K562 (cell line): ENCODE results near the gene DMGDH. TPM values are rescaled to one million over a fixed set of nuclear protein-coding genes. Genes with fewer than 3 reads are reported as not detected.

Experiments
- ATAC-seq: fragments of 200-7000 bp; cut with Tn5 transposase; 3 replicates; pipeline ENCODE4 v1.9.1; 2020; ENCODE audit warnings: moderate library complexity
- BruUV-seq: library from RNA; stranded (reverse); fragments of 400-500 nt; replicated peaks from 2 replicates; lab custom pipeline; 2021; lab: Mats Ljungman, UMichigan
- CTCF ChIA-PET: fragments of 300-600 bp; formaldehyde crosslinking; extraction: SDS; loops from one replicate; lab custom pipeline; 2021; ENCODE audit warnings: low intra/inter-chr PET ratio; lab: Yijun Ruan, JAX
- POLR2A ChIA-PET: fragments of 300-600, 350-650 bp; sonication (Branson Sonifier 250); formaldehyde crosslinking; extraction: SDS; loops from one replicate; lab custom pipeline; 2021; ENCODE audit warnings: antibody characterized with exemption, inconsistent platforms; lab: Yijun Ruan, JAX
- DNase-seq, 4 experiments: peaks; one replicate each; pipeline versions ENCODE4 v3.0.0 to v3.0.0-alpha.2; 2011 to 2018; ENCODE audit warnings: low spot score in 3 of 4, mixed read lengths in 3 of 4; ENCODE audit errors: extremely low read depth in 1 of 4
- FAIRE-seq: peaks from 2 replicates; lab custom pipeline; 2011; peaks lifted over from hg19 to GRCh38; lab: Jason Lieb, UNC
- H2AFZ ChIP-seq: 2 replicates; pipeline ENCODE4 v1.6.0; 2011; ENCODE audit warnings: low read depth, low read length, control low read depth, inconsistent platforms
- H3K27ac ChIP-seq: fragments of 200-600 bp; 3 replicates; pipeline ENCODE4 v1.8.0; 2011; ENCODE audit warnings: low read depth, mild to moderate bottlenecking, control low read depth, inconsistent platforms, low read length, moderate library complexity, mixed read lengths; ENCODE audit errors: extremely low read depth
- H3K27me3 ChIP-seq, 2 experiments: fragments of 300-600 bp in 1 of 2; 2 replicates in 1 of 2; 3 replicates in 1 of 2; pipeline versions ENCODE4 v1.6.0 to v1.8.0; 2011; ENCODE audit warnings: inconsistent platforms in 2 of 2, low read length in 2 of 2, mild to moderate bottlenecking in 1 of 2, mixed read lengths in 1 of 2, moderate library complexity in 1 of 2; ENCODE audit not compliant: control insufficient read depth in 2 of 2, insufficient read depth in 2 of 2
- H3K36me3 ChIP-seq: fragments of 300-600 bp; 3 replicates; pipeline ENCODE4 v1.8.0; 2011; ENCODE audit warnings: mild to moderate bottlenecking, low read length, inconsistent platforms; ENCODE audit not compliant: control insufficient read depth, insufficient read depth
- H3K4me1 ChIP-seq, 2 experiments: fragments of 200-600 bp in 1 of 2; replicated peaks in 1 of 2; 2 replicates in 1 of 2; 3 replicates in 1 of 2; pipeline versions ENCODE4 v1.5.1 to v1.8.0; 2011; ENCODE audit warnings: inconsistent platforms in 2 of 2, low read length in 2 of 2, mild to moderate bottlenecking in 1 of 2, mixed read lengths in 1 of 2, moderate library complexity in 1 of 2; ENCODE audit not compliant: control insufficient read depth in 2 of 2, insufficient read depth in 2 of 2
- H3K4me2 ChIP-seq: 2 replicates; pipeline ENCODE4 v1.6.1; 2011; ENCODE audit warnings: low read length, control low read depth, inconsistent platforms, mixed read lengths; ENCODE audit not compliant: insufficient read depth
- H3K4me3 ChIP-seq: fragments of 200-600 bp; sonication (generic), shearing (Covaris generic); 2 replicates; pipeline ENCODE4 v1.5.1; 2016; ENCODE audit warnings: control low read depth, inconsistent platforms
- H3K79me2 ChIP-seq: fragments of 200-600 bp; 3 replicates; pipeline ENCODE4 v1.8.0; 2011; ENCODE audit warnings: low read length, inconsistent platforms; ENCODE audit not compliant: control insufficient read depth, insufficient read depth
- H3K9ac ChIP-seq, 2 experiments: 2 replicates each; pipeline versions ENCODE4 v1.6.0 to v1.6.1; 2011; ENCODE audit warnings: low read depth in 2 of 2, low read length in 2 of 2, control low read depth in 1 of 2, inconsistent platforms in 1 of 2, mild to moderate bottlenecking in 1 of 2, mixed read lengths in 1 of 2; ENCODE audit not compliant: insufficient read depth in 1 of 2
- H3K9me1 ChIP-seq: one replicate; pipeline ENCODE4 v1.6.0; 2011; ENCODE audit warnings: inconsistent platforms, mild to moderate bottlenecking, low read length, moderate library complexity; ENCODE audit not compliant: control insufficient read depth, insufficient read depth
- H3K9me3 ChIP-seq: replicated peaks from 2 replicates; pipeline ENCODE4 v1.5.1; 2011; ENCODE audit warnings: low read depth, low read length, inconsistent platforms; ENCODE audit not compliant: control insufficient read depth, insufficient read depth
- H4K20me1 ChIP-seq: replicated peaks from 2 replicates; pipeline ENCODE4 v1.6.1; 2011; ENCODE audit warnings: low read length, inconsistent platforms, mixed read lengths; ENCODE audit not compliant: control insufficient read depth, insufficient read depth
- BCL6 ChIP-seq: fragments of 250-450 bp; sonication (Bioruptor Pico); IDR thresholded peaks from 2 replicates; pipeline ENCODE4 v1.4.0; 2020
- BHLHE40 ChIP-seq: IDR thresholded peaks from 2 replicates; pipeline ENCODE4 v1.6.1; 2011; ENCODE audit warnings: low read length, improper control_type of control experiment
- NCOA6 ChIP-seq: fragments of 450-650 bp; IDR thresholded peaks from 2 replicates; pipeline ENCODE4 v1.6.1; 2017; ENCODE audit warnings: mild to moderate bottlenecking
- PPARD ChIP-seq: fragments of 250-450 bp; sonication (Bioruptor Pico); IDR thresholded peaks from 2 replicates; pipeline ENCODE4 v1.8.0; 2022; ENCODE audit warnings: inconsistent platforms, mild to moderate bottlenecking, moderate library complexity
- PRMT5 ChIP-seq: sonication (generic); formaldehyde crosslinking; IDR thresholded peaks from 2 replicates; pipeline ENCODE4 v1.5.0; 2020; ENCODE audit warnings: missing genetic modification reagents
- SP2 ChIP-seq: IDR thresholded peaks from 2 replicates; pipeline ENCODE4 v1.6.1; 2011; ENCODE audit warnings: mild to moderate bottlenecking, low read depth, low read length, moderate library complexity; ENCODE audit not compliant: poor library complexity, severe bottlenecking; ENCODE audit errors: extremely low read depth
- ZNF217 ChIP-seq: sonication (generic); formaldehyde crosslinking; IDR thresholded peaks from 2 replicates; pipeline ENCODE4 v1.8.0; 2022; ENCODE audit warnings: mild to moderate bottlenecking, missing genetic modification reagents
- ZNF232 ChIP-seq: sonication (generic); formaldehyde crosslinking; IDR thresholded peaks from 2 replicates; pipeline ENCODE4 v1.8.0; 2022; ENCODE audit warnings: mild to moderate bottlenecking, missing genetic modification reagents
- WGBS: fragments of 100-300 bp; shearing (Covaris generic); methylation state at CpG from one replicate; pipeline ENCODE4 v1.1.6; 2016; ENCODE audit warnings: low coverage, mixed read lengths; ENCODE audit not compliant: insufficient coverage; ENCODE audit errors: missing lambda C conversion rate; 5-methylcytosine and 5-hydroxymethylcytosine counted together
- in situ Hi-C: fragments of 300-500 bp; cut with MboI; formaldehyde crosslinking; loops from 4 replicates; pipeline ENCODE4 v1.15.0; 2018; ENCODE audit warnings: inconsistent platforms, mixed read lengths
- intact Hi-C: fragments of 100-400 bp; cut with micrococcal nuclease; formaldehyde crosslinking; loops from 2 replicates; pipeline ENCODE4 v1.14.2; 2022
- polyA plus RNA-seq, 8 experiments: library from polyadenylated mRNA; depleted of rRNA in 4 of 8; stranded (reverse) in 5 of 8; unstranded in 3 of 8; fragments of >200 nt; fragmentation: Nextera tagmentation in 2 of 8; fragmentation: Illumina TruSeq in 1 of 8; extraction: Ambion mirVana in 2 of 8; extraction: Trizol in 1 of 8; gene quantifications; 2 replicates each; pipeline versions ENCODE4 v1.2.1 to v1.2.3, GENCODE V29; 2011 to 2014; ENCODE audit warnings: inconsistent platforms in 1 of 8, missing spikeins in 1 of 8
- total RNA-seq, 7 experiments: library from RNA; depleted of rRNA in 6 of 7; stranded (reverse); fragments of >200 nt in 6 of 7; fragmentation: Illumina TruSeq in 2 of 7; extraction: Trizol in 2 of 7; gene quantifications; 2 replicates each; pipeline versions ENCODE4 v1.2.1 to v1.2.3, GENCODE V29; 2011 to 2021; ENCODE audit warnings: low replicate concordance in 1 of 7
- TF ChIP-seq, protein P1 (sequence below): fragments of 450-650 bp; formaldehyde crosslinking; IDR thresholded peaks from 2 replicates; pipeline ENCODE4 v1.4.0; 2020; ENCODE audit warnings: mild to moderate bottlenecking, moderate library complexity

DMGDH gene
- total and polyA plus RNA-seq, 9 of the 15 experiments (the other 6 are each of a cell fraction or from before 2014, with no cell fraction given), result 0.13 to 0.58 TPM; not detected in 7

DNA sequence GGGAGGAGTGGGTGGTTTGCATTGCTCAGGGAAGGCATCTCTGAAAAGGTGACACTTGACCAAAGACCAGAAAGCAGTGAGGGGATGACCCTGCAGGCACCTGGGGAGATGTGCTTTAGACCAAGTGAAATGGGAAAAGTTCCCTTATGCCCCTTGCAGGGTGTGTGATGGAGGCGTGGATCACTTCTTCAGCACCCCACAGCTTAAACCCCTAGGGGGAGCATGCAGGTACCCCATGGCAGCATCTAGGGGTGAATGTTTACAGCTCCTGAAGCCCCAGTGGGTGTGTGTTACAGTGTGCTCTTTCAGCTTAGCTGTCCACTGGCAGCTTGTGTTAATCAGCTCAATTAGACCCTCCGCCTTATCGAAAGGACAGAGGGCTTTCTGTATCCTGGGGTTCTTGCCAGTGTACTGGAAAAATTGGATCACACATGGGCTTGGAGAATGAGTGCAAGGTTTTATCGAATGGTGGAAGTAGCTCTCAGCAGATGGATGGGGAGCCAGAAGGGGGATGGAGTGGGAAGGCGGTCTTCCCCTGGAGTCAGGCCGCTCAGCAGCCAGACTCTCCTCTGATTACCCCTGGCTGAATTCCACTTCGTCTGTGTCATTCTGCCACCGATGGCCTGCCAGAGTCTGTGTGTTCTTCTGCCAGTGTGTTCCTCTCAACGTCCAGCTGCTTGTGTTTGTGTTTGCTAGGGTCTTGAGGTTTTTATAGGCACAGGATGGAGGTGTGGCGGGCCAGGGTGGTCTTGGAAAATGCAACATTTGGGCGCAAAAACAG is 6.4 kb upstream of the DMGDH start:
- Histone ChIP-seq H3K27me3 (peaks cover 0 to 4% of the 10 kb centered on the region in 2 experiments; a peak in 3 of 5 replicates), H3K4me3 (no peak overlapping the region), H3K9me1 (no peaks in the 10 kb centered on the region), H3K4me2 (no peak overlapping the region), H3K79me2 (no peaks in the 10 kb centered on the region), H3K4me1 (no peaks in the 10 kb centered on the region), H4K20me1 (no peaks in the 10 kb centered on the region), H3K36me3 (no peaks in the 10 kb centered on the region), H3K9me3 (no peaks in the 10 kb centered on the region), H3K27ac (no peak overlapping the region), H2AFZ (no peak overlapping the region), H3K9ac (no peak overlapping the region)
- in situ Hi-C loops, result no loop called here
- no TSS peak for BruUV-seq
- FAIRE-seq (no peak), ATAC-seq (no peak), DNase-seq (no peak)
- 4% methylated on average over 11 of the region's 11 CpGs for WGBS
- intact Hi-C loops, result no loop called here
- CTCF ChIA-PET, result no interaction called here
- POLR2A ChIA-PET, result no interaction called here
- no peak for TF ChIP-seq BHLHE40
- TF ChIP-seq NCOA6, result no peak
- no peak for TF ChIP-seq SP2
- TF ChIP-seq, protein P1, sequence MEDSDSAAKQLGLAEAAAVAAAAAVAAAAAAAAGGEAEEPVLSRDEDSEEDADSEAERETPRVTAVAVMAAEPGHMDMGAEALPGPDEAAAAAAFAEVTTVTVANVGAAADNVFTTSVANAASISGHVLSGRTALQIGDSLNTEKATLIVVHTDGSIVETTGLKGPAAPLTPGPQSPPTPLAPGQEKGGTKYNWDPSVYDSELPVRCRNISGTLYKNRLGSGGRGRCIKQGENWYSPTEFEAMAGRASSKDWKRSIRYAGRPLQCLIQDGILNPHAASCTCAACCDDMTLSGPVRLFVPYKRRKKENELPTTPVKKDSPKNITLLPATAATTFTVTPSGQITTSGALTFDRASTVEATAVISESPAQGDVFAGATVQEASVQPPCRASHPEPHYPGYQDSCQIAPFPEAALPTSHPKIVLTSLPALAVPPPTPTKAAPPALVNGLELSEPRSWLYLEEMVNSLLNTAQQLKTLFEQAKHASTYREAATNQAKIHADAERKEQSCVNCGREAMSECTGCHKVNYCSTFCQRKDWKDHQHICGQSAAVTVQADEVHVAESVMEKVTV (CRISPR knock-in tag), result no peak
- TF ChIP-seq PRMT5, result no peak
- TF ChIP-seq ZNF232 (CRISPR knock-in tag), result no peak
- TF ChIP-seq BCL6 (CRISPR knock-in tag), result no peak
- TF ChIP-seq ZNF217, result no peak
- no peak for TF ChIP-seq PPARD
